ENCODE results near the gene KLRK1. TPM values are rescaled to one million over a fixed set of nuclear protein-coding genes. Genes with fewer than 3 reads are reported as not detected.
A peak's percentile ranks its signal among the peaks of the same experiment; 100 is the strongest.
"Not testable (repeated sequence)": the region's sequence is repeated elsewhere in the genome, so short reads cannot be mapped to it uniquely, and the experiment has no call there.

KLRK1 gene
- total RNA-seq, 1 donor from 2014 or later: not detected

DNA sequence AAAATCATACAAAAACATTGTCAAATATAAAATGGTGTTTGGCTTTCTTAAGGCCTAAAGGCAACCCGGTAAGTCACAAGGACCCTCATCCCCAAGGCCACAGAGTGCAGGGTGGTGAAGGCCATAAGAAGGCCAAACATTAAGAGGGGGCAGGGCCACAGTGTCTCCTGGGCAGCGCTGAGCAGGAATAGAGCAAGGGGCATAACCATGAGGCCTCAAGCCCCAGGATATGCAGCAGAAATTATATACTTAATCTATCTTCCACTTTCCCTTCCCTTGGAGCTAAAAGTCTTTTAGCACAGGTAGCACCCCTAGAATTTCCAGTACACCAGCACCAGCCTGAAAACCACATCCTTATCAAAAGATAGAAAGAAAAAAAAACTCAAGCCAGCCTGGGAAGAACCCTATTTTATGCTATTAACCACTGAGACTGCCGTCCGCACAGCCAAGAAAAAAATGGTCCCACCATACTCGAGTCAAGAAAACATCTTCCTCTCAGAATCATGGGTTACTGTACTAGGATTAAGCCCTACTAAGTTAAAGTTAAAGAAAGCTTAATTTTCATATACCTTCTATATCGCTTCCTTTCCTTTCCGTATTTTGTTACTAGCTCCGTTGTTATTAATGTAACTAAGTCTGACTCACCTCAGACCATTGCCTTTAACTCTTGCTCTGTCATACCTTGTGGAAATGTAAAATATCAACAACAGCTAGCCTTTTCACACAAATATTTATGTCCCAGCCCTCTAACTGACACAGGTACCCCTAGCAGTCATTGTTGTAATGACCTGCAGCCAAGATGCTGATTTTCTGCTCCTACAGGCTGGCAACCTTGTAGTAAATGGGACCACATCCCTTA, 20.1 kb downstream of the KLRK1 start:
- Mint-ChIP-seq H3K4me1 (ENCODE audit: low read depth) (peaks cover 9% of the 10 kb centered on the region), H3K4me3 (ENCODE audit: unreplicated experiment) (no peak overlapping the region), H3K27me3 (ENCODE audit: low read depth) (no peaks in the 10 kb centered on the region), H3K9me3 (ENCODE audit: low read depth) (peaks cover 3% of the 10 kb centered on the region), H3K27ac (ENCODE audit: unreplicated experiment) (no peak overlapping the region), H3K36me3 (ENCODE audit: low read depth) (no peaks in the 10 kb centered on the region)
- TF ChIP-seq CTCF (IDR thresholded peaks at IDR 0.05): no peak
- no peak for DNase-seq (ENCODE audit: low spot score)

GRCh38 chr12:10368206-10369171, 21.4 kb downstream of the KLRK1 start:
- H3K27me3 Mint-ChIP-seq (ENCODE audit: low read depth): no peaks in the 10 kb centered on the region
- H3K27ac Mint-ChIP-seq (ENCODE audit: unreplicated experiment): peak overlapping the region; percentile 49
- DNase-seq (ENCODE audit: low spot score): no peak
- H3K4me3 Mint-ChIP-seq (ENCODE audit: unreplicated experiment): no peak overlapping the region
- peaks cover 3% of the 10 kb centered on the region for H3K9me3 Mint-ChIP-seq (ENCODE audit: low read depth)
- no peak for TF ChIP-seq CTCF (IDR thresholded peaks at IDR 0.05)
- peaks cover 9% of the 10 kb centered on the region for H3K4me1 Mint-ChIP-seq (ENCODE audit: low read depth)
- H3K36me3 Mint-ChIP-seq (ENCODE audit: low read depth): no peaks in the 10 kb centered on the region

- not testable (repeated sequence) for H3K9me3 Mint-ChIP-seq (ENCODE audit: low read depth); DNase-seq (ENCODE audit: low spot score); H3K27me3 Mint-ChIP-seq (ENCODE audit: low read depth); H3K4me1 Mint-ChIP-seq (ENCODE audit: low read depth); H3K4me3 Mint-ChIP-seq (ENCODE audit: unreplicated experiment); H3K36me3 Mint-ChIP-seq (ENCODE audit: low read depth); H3K27ac Mint-ChIP-seq (ENCODE audit: unreplicated experiment)
Observed at GRCh38 chr12:10367714-10368113, 22.1 kb downstream of the KLRK1 start.

GRCh38 chr12:10366875-10367274, 23.0 kb downstream of the KLRK1 start:
- Mint-ChIP-seq H3K27ac (ENCODE audit: unreplicated experiment) (no peak overlapping the region), H3K4me3 (ENCODE audit: unreplicated experiment) (no peak overlapping the region)

More at GRCh38 chr12:10366875-10367274, 23.0 kb downstream of the KLRK1 start:
- no peaks in the 10 kb centered on the region for H3K27me3 Mint-ChIP-seq (ENCODE audit: low read depth)
- no peak for DNase-seq (ENCODE audit: low spot score)
- peaks cover 5% of the 10 kb centered on the region for H3K4me1 Mint-ChIP-seq (ENCODE audit: low read depth)
- TF ChIP-seq CTCF (IDR thresholded peaks at IDR 0.05): peak; percentile 81
- peaks cover 3% of the 10 kb centered on the region for H3K9me3 Mint-ChIP-seq (ENCODE audit: low read depth)
- no peaks in the 10 kb centered on the region for H3K36me3 Mint-ChIP-seq (ENCODE audit: low read depth)

All from chondrocyte (in vitro differentiated cells).